Measurements from ENCODE around the gene C1QL4. TPM values are rescaled to one million over a fixed set of nuclear protein-coding genes. Genes with fewer than 3 reads are reported as not detected.
"Not testable (repeated sequence)": the region's sequence is repeated elsewhere in the genome, so short reads cannot be mapped to it uniquely, and the experiment has no call there.

C1QL4 gene
- total RNA-seq, 1 experiment from 2014 or later, result 3.6 TPM

- Mint-ChIP-seq H3K36me3 (ENCODE audit: insufficient read depth, unreplicated experiment) (no peaks in the 10 kb centered on the region), H3K27me3 (ENCODE audit: insufficient read depth, unreplicated experiment) (peaks cover 3% of the 10 kb centered on the region), H3K4me1 (ENCODE audit: low read depth, unreplicated experiment) (peaks cover 19% of the 10 kb centered on the region), H3K27ac (ENCODE audit: unreplicated experiment) (no peak overlapping the region), H3K9me3 (ENCODE audit: unreplicated experiment) (no peaks in the 10 kb centered on the region), H3K4me3 (ENCODE audit: unreplicated experiment) (no peak overlapping the region)
- Histone ChIP-seq H3K36me3 (ENCODE audit: control insufficient read depth, insufficient read depth, low read length) (no peaks in the 10 kb centered on the region), H3K9me3 (no peaks in the 10 kb centered on the region), H3K4me1 (peaks cover 15% of the 10 kb centered on the region), H3K4me3 (ENCODE audit: low read depth, low read length) (no peak overlapping the region), H3K27me3 (replicated peaks; ENCODE audit: control insufficient read depth, insufficient read depth, low read length) (no peaks in the 10 kb centered on the region)
- intact Hi-C loops (cut with micrococcal nuclease; ENCODE audit: unreplicated experiment), result no loop called here
- DNase-seq, result peak in 1 of 2 experiments; percentile 33
- ChIA-PET CTCF (interaction anchor here (1.0 to 2.1 kb wide), 2 partner anchors 13 to 64 kb away, joined by 3 to 8 read pairs; no protein-coding TSS in a partner anchor), POLR2A (no interaction called here)
- TF ChIP-seq CTCF (IDR thresholded peaks at IDR 0.05; ENCODE audit: insufficient read depth in 1 of 2, low read depth in 1 of 2, low read length in 1 of 2, severe bottlenecking in 1 of 2, unreplicated experiment in 1 of 2), result no peak
- BruUV-seq (replicated peaks), result no TSS peak
These were observed 53.2 kb downstream of the C1QL4 start for GRCh38 chr12:49283541-49284429.

GRCh38 chr12:49282740-49283375, 54.1 kb downstream of the C1QL4 start:
- H3K36me3 ChIP-seq (ENCODE audit: control insufficient read depth, insufficient read depth, low read length); BruUV-seq (replicated peaks); H3K9me3 ChIP-seq; H3K4me3 ChIP-seq (ENCODE audit: low read depth, low read length); H3K4me3 Mint-ChIP-seq (ENCODE audit: unreplicated experiment); POLR2A ChIA-PET; intact Hi-C loops (cut with micrococcal nuclease; ENCODE audit: unreplicated experiment); DNase-seq; H3K9me3 Mint-ChIP-seq (ENCODE audit: unreplicated experiment); H3K36me3 Mint-ChIP-seq (ENCODE audit: insufficient read depth, unreplicated experiment); H3K27me3 ChIP-seq (replicated peaks; ENCODE audit: control insufficient read depth, insufficient read depth, low read length); H3K27me3 Mint-ChIP-seq (ENCODE audit: insufficient read depth, unreplicated experiment); H3K27ac Mint-ChIP-seq (ENCODE audit: unreplicated experiment): not testable (repeated sequence)
- CTCF ChIA-PET, result interaction anchor here (0.7 to 1.3 kb wide), 4 partner anchors 12 to 65 kb away, joined by 3 to 12 read pairs (median 4); no protein-coding TSS in a partner anchor
- peaks cover 15% of the 10 kb centered on the region for H3K4me1 Mint-ChIP-seq (ENCODE audit: low read depth, unreplicated experiment)
- peaks cover 15% of the 10 kb centered on the region for H3K4me1 ChIP-seq

Other genes with a start within 250 kb of the C1QL4 start
- gene DHH, start 242.4 kb downstream of the C1QL4 start, total RNA-seq (2022), result 0.16 TPM in 1 of 2 replicates, not detected in the other
- gene LMBR1L, start 226.3 kb downstream of the C1QL4 start, total RNA-seq (2022), result 43.1 and 43.9 TPM in 2 replicates
- 1,866 and 1,882 TPM in 2 replicates for gene TUBA1B, start 205.8 kb downstream of the C1QL4 start, total RNA-seq (2022)
- gene TUBA1A, start 148.1 kb downstream of the C1QL4 start, total RNA-seq (2022), result 8.5 and 9.1 TPM in 2 replicates
- gene TUBA1C, start 72.1 kb downstream of the C1QL4 start, total RNA-seq (2022), result 636 and 638 TPM in 2 replicates
- gene PRPH, start 42.0 kb downstream of the C1QL4 start, total RNA-seq (2022), result 3.2 and 4.9 TPM in 2 replicates
- gene TROAP, start 13.9 kb downstream of the C1QL4 start, total RNA-seq (2022), result 134 and 135 TPM in 2 replicates
- gene DNAJC22, start 9.7 kb upstream of the C1QL4 start, total RNA-seq (2022), result 40.6 and 47.7 TPM in 2 replicates
- 43.1 and 48.9 TPM in 2 replicates for gene SPATS2, start 30.3 kb upstream of the C1QL4 start, total RNA-seq (2022)
- gene KCNH3, start 201.8 kb upstream of the C1QL4 start, total RNA-seq (2022), result 0.16 and 0.27 TPM in 2 replicates
- gene MCRS1, start 231.0 kb upstream of the C1QL4 start, total RNA-seq (2022), result 115 and 122 TPM in 2 replicates